GM18508 (cell line): ENCODE results near the gene ERICH3.

Experiments used
- ATAC-seq: cut with Tn5 transposase; IDR thresholded peaks from one replicate; pipeline ENCODE4 v1.9.1; 2021; ENCODE audit warnings: moderate number of reproducible peaks; ENCODE audit not compliant: insufficient read depth, unreplicated experiment

ERICH3 gene

GRCh38 chr1:74526708-74527107 is 146.9 kb downstream of the ERICH3 start:
- no peak for ATAC-seq

GRCh38 chr1:74523873-74524480 is 149.6 kb downstream of the ERICH3 start:
- no peak for ATAC-seq

- no peak for ATAC-seq
Measured at GRCh38 chr1:74522148-74522547, 151.4 kb downstream of the ERICH3 start.
